Effector memory CD4-positive, alpha-beta T cell (primary cell): ENCODE data around the gene PAIP2B.
"Not testable (repeated sequence)": the region's sequence is repeated elsewhere in the genome, so short reads cannot be mapped to it uniquely, and the experiment has no call there.

ENCODE experiments used
- DNase-seq, 3 donors: peaks; one replicate each; pipeline ENCODE4 v3.0.0-alpha.2; 2020
- H3K27ac ChIP-seq: 2 replicates; pipeline ENCODE4 v1.7.0; 2013; ENCODE audit warnings: mild to moderate bottlenecking, low read length, moderate library complexity; ENCODE audit not compliant: insufficient read depth, poor library complexity, severe bottlenecking
- H3K27me3 ChIP-seq: replicated peaks from 2 replicates; pipeline ENCODE4 v1.7.0; 2013; ENCODE audit warnings: mild to moderate bottlenecking, low read length; ENCODE audit not compliant: insufficient read depth, control insufficient read depth, poor library complexity, severe bottlenecking
- H3K36me3 ChIP-seq: 2 replicates; pipeline ENCODE4 v1.7.0; 2013; ENCODE audit warnings: mild to moderate bottlenecking, low read length, moderate library complexity; ENCODE audit not compliant: control insufficient read depth, insufficient read depth
- H3K4me1 ChIP-seq: 2 replicates; pipeline ENCODE4 v1.7.0; 2013; ENCODE audit warnings: low read length, mild to moderate bottlenecking; ENCODE audit not compliant: control insufficient read depth, insufficient read depth, poor library complexity, severe bottlenecking
- H3K4me3 ChIP-seq: 2 replicates; pipeline ENCODE4 v1.7.0; 2013; ENCODE audit warnings: low read length, low read depth, mild to moderate bottlenecking; ENCODE audit not compliant: insufficient read depth, poor library complexity, severe bottlenecking
- H3K9me3 ChIP-seq: 2 replicates; pipeline ENCODE4 v1.7.0; 2013; ENCODE audit warnings: mild to moderate bottlenecking, low read length, moderate library complexity; ENCODE audit not compliant: control insufficient read depth

PAIP2B gene

DNA sequence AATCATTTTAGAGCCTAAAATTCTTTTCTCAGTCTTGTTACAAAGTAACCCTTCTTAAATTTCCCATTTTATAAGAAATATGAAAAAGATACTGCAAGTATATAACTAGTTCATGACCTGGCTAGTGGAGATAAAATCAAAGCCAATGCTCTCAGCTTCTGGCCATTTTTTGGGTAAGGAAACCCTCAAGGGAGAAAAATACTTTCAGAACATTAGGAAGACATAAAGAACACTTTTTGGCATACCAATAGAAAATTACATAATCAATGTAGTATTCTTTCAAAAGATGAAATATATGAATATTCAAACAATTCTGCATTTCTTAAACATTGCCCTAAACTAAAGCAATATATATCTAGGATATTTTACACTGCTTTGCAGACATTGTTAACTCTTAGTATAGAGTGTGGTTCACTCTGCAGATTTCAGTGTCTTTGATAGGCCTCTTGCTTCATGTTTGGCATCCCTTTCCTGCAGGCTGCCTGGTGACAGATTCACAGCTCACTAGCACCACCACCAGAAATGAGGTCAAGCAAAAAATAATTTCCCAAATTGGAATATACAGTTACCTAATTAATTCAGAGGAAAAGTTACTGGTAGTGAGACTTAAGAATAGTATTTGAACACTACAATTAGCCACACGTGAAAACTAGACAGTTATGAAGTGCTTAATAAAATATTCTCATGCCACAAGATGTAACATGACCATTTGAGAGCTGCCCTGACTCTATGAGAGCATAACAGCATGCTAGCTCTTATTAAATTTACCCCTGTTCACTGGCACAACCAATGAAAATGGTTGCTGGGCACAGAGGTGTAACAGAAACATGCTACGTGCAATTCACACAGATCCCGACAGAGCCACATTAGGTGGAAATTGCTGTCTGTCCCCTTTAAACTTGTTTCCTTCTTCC lies 36.0 kb downstream of the PAIP2B start:
- DNase-seq, result no peak
- no peaks in the 10 kb centered on the region for H3K36me3 ChIP-seq
- H3K4me1 ChIP-seq, result no peaks in the 10 kb centered on the region
- no peaks in the 10 kb centered on the region for H3K9me3 ChIP-seq
- H3K27ac ChIP-seq, result no peak overlapping the region
- no peaks in the 10 kb centered on the region for H3K27me3 ChIP-seq
- no peak overlapping the region for H3K4me3 ChIP-seq

DNA sequence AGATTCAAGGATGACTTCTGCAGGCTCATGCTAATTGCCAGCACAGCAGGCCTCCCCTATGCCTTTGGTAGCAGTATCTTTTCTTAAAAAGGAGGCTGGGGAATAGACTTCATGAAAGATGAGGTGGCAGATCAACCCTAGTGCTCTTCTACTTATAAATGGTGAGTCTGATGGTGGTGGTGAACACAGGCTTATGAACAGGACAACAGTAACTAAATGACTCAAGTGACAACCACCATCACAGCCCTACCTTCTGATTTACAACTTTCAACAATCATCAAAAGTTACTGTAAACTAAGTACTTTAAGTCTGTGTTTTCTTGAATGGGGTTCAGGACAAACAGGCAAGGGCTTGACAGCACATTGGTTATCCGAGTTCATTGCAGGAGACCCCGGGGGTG lies 39.3 kb downstream of the PAIP2B start:
- Histone ChIP-seq H3K9me3 (no peaks in the 10 kb centered on the region), H3K4me1 (no peaks in the 10 kb centered on the region), H3K27me3 (no peaks in the 10 kb centered on the region), H3K36me3 (no peaks in the 10 kb centered on the region), H3K4me3 (no peak overlapping the region), H3K27ac (no peak overlapping the region)
- no peak for DNase-seq

DNA sequence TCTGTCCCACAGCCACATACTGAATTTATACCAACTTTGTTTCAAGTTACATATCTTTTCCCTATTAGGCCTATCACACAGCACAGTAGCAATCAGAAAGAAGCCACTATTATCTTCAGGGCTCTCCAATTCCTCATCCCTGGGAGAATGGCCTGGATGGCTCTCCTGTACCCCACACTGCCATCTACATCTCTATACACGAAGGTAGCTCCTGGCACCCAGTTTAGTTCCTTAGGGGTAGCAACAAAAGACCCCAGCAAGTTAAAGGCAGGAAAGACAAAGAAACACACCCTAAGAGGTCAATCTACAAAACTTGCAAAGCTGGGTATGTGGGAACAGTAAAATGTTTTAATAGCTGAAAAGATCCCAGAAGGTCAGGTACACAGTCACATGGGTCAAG lies 39.9 kb downstream of the PAIP2B start:
- no peak for DNase-seq
- Histone ChIP-seq H3K9me3 (no peaks in the 10 kb centered on the region), H3K4me3 (no peak overlapping the region)

DNA sequence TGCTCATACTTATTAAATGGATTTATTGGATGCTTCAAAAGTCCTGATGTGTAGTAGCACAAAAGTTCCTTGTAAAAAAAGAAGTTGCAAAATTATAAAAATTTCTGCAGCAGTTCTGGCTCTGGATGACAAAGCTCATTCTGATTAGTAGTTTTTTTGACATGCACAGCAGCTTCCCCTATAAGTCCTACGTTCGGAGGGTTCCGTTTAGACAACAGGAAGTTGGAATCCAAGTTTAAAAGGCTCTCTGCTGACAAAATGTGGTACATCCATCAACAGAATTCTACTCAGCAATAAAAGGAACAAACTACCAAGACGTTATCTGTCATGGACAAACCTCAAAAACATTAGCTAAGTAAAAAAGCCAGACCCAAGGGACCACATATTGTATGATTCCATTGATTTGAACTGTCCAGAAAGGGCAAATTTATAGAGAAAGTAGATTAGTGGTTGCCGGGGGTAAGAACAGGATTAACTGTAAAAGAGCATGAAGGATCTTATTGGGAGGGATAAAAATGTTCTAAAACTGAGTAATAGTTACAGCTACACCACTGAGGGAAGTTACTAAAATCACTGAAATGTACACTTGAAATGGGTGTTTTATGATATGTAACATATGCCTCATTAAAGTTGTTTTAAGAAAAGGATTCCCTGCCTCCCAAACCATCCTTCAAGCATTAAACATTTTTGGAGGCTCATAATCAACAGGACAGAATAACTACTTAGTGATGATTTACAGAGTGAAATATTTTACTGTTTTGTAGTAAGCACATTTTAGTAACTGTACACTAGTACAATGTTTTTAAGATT lies 43.4 kb downstream of the PAIP2B start:
- DNase-seq, H3K4me3 ChIP-seq, H3K36me3 ChIP-seq, H3K9me3 ChIP-seq, H3K4me1 ChIP-seq, H3K27me3 ChIP-seq, H3K27ac ChIP-seq: not testable (repeated sequence)

More for the DNA sequence above, 39.9 kb downstream of the PAIP2B start:
- H3K27ac ChIP-seq, result no peak overlapping the region
- H3K36me3 ChIP-seq, result no peaks in the 10 kb centered on the region
- H3K4me1 ChIP-seq, result no peaks in the 10 kb centered on the region
- H3K27me3 ChIP-seq, result no peaks in the 10 kb centered on the region

DNA sequence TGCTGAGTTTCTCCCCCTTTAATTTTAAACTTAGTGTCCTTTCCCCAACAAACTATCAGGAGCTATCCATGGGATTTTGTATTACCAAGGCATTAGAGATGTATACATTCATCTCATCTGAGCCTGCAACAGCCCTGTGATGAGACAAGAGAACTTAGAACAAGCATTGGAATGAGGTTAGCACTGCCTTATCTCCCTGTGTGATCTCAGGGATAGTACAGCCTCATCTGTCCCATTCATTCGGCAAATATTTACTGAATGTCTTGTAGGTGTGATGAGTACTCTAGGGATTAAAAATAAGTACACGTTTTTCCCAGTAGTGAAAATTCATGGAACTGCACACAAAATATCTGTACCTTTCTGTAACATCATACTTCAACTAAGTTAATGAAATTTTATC lies 45.6 kb downstream of the PAIP2B start:
- Histone ChIP-seq H3K9me3 (no peaks in the 10 kb centered on the region), H3K27ac (no peak overlapping the region), H3K4me1 (no peaks in the 10 kb centered on the region), H3K36me3 (no peaks in the 10 kb centered on the region), H3K27me3 (no peaks in the 10 kb centered on the region), H3K4me3 (no peak overlapping the region)
- DNase-seq, result no peak

DNA sequence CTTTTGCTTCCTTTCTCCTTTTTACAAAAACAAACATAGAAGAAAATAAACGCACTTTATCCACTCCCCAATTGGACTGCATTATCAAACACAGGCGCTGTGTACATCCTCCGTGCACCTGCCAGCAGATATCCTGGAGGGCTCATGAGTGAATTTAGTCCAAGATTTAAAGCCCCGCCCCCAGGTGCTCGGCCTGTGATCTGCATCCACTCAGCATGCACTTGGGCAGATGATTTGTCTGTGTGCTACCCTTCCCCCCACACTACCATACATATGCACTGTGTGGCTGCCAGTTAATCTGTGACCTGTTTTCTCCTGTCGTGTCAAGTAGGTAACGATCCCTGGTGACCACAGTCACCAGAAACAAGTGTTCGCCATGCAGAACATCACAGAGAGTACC lies 48.1 kb downstream of the PAIP2B start:
- DNase-seq, result not testable (repeated sequence)

DNA sequence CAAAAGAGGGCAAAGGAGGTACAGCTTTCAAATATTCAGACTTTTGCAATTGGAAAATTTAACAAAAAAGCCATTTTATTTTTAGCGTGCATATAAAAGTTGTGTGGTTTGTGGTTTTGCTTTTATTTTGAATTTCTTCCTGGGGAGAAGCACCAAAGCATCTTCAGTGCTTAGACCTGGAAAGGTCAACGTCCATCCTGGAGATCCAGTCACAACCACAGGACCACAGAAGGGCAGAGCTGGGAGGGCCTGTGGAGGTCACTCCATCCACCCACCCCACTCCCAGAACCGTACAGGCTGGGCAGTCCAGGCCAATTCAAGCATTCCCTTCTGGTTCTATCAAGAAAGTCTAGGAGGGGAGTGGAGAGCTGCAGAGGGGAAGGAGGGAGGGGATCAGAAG lies 52.7 kb downstream of the PAIP2B start:
- H3K9me3 ChIP-seq, result no peaks in the 10 kb centered on the region
- no peaks in the 10 kb centered on the region for H3K36me3 ChIP-seq
- no peak overlapping the region for H3K27ac ChIP-seq
- no peaks in the 10 kb centered on the region for H3K4me1 ChIP-seq
- no peaks in the 10 kb centered on the region for H3K27me3 ChIP-seq
- no peak overlapping the region for H3K4me3 ChIP-seq
- no peak for DNase-seq

More for the DNA sequence above, 48.1 kb downstream of the PAIP2B start:
- H3K9me3 ChIP-seq, H3K27ac ChIP-seq, H3K4me3 ChIP-seq, H3K27me3 ChIP-seq, H3K4me1 ChIP-seq, H3K36me3 ChIP-seq: not testable (repeated sequence)

GRCh38 chr2:71173096-71173495 lies 53.8 kb downstream of the PAIP2B start:
- H3K27me3 ChIP-seq, result no peaks in the 10 kb centered on the region
- H3K4me1 ChIP-seq, result no peaks in the 10 kb centered on the region
- DNase-seq, result no peak
- no peaks in the 10 kb centered on the region for H3K9me3 ChIP-seq
- no peaks in the 10 kb centered on the region for H3K36me3 ChIP-seq
- no peak overlapping the region for H3K4me3 ChIP-seq
- no peak overlapping the region for H3K27ac ChIP-seq

GRCh38 chr2:71166812-71167211 lies 60.1 kb downstream of the PAIP2B start:
- no peaks in the 10 kb centered on the region for H3K4me1 ChIP-seq
- H3K4me3 ChIP-seq, result no peak overlapping the region
- no peaks in the 10 kb centered on the region for H3K9me3 ChIP-seq
- no peak for DNase-seq
- H3K27ac ChIP-seq, result no peak overlapping the region
- no peaks in the 10 kb centered on the region for H3K27me3 ChIP-seq
- no peaks in the 10 kb centered on the region for H3K36me3 ChIP-seq
